DMS114 treated with DMSO at 0.1 percent for 48 hours (cell line): ENCODE results near the gene SCN3A.

Experiments
- DNase-seq: peaks from one replicate; lab custom pipeline; 2025; ENCODE audit not compliant: unreplicated experiment; lab: John Stamatoyannopoulos, UW

SCN3A gene

DNA sequence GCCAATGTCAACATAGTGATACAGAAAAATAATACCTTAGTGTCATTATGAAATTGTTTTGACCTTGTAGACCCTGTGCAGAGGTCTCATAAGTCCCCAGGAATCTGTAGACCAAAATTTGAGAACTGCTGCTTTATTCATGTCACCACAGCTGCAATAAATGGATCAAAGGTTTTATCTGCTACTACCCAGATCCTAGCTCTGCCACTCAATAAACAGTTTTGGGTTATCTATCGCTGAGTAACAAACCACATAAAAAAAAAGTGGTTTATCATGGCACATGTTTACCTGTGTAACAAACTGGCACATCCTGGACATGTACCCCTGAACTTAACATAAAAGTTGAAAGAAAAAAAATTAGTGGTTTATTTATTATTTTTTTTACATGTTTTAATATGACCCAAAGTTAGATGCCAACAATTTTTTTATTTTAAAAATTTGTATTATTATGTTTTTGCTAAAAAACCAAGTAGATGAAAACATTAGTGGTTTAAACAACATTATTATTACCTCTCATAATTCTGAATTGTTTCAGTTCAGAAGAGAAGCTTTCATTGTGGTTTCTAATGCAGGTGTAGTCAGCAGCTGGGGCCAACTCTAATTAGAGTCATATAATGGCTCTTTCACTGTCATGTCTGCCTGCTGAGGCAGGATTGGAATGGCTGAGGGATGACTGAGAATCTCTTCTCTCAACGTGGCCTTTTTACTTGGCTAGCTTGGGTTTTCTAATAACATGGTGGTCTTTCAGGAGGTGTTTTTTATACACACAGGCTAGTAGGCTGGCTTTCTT is 145.2 kb downstream of the SCN3A start:
- no peak for DNase-seq

GRCh38 chr2:165057931-165058330 is 145.9 kb downstream of the SCN3A start:
- DNase-seq = no peak

DNA sequence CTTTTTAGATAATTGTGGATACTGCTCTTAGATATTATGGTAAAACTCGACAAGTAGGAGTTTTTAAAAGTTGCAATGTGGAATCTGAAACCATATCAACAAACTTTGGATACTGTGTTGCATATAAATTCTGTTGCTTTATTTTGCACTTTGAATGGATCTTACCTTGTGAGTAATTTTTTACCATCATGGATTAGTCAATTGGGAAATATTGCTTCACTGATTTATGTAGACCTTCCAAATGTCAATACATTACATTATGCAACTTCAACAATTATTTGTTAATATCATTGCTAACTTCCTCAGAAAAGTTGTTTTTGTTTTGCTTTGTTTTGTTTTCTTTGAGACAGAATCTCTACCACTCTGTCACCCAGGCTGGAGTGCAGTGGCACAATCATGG is 146.5 kb downstream of the SCN3A start:
- no peak for DNase-seq

- DNase-seq = no peak
Observed at GRCh38 chr2:165056564-165056963, 147.3 kb downstream of the SCN3A start.

- no peak for DNase-seq
Observed at GRCh38 chr2:165055082-165055851, 148.6 kb downstream of the SCN3A start.

DNA sequence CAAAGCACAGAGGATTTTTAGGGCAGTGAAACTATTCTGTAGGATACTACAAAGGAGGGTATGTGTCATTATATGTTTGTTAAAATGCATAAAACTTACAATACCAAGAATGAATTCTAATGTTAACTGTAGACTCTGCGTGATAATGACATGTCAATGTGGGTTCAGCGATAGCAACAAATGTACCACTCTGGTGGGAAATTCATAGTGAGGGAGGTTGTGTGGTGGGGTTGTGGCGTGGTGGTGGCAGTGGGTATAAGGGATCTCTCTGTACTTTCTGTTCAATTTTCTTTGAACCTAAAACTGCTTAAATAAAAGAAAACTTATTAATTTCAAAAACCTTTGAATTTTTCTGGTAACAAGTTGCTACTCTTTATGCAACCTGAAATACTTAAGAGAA is 149.2 kb downstream of the SCN3A start:
- no peak for DNase-seq

GRCh38 chr2:165044505-165045303 is 159.1 kb downstream of the SCN3A start:
- DNase-seq = no peak
